TTC549 (cell line): Measurements from ENCODE around the gene MEF2C.

Experiments
- FAIRE-seq: peaks from 2 replicates; lab custom pipeline; 2012; peaks lifted over from hg19 to GRCh38; lab: Jason Lieb, UNC

The MEF2C gene

DNA sequence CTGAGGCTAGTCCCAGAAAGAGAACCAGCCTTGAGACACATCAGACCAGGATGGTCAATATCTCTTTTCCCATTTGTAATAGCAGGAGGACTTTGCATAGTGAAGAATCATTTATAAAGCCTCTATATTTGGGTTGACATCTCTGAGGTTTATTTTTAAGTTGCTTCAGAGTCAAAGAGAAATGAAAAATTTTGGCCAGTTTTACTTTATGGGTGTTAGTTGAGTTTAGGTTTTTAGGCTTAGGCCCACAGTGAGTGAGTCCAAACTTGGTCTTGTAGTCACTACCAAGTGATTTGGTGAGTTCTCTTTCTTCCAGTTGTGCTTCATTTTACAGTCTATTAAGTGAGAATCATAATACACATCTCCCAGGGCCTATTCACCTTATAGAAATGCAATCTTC, 5.3 kb upstream of the MEF2C start:
- FAIRE-seq: no peak

DNA sequence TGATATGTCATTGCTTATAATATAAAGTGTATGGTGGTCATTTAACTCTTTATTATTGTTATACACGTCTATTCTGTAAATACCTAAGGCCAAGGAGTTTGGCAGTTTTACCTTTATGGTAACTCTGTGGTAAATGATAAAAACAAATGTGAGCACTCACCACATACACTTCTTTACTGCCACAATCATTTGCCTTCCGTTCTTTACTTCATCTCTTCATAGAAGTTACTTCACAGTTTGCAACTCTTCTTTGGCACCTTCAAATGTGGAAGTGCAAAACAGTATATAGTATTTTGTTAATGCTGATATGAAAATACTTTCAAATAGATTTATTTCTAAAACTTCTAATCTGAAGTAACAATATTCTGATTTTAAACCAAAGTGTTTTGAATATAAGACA, 4.4 kb upstream of the MEF2C start:
- FAIRE-seq: no peak

DNA sequence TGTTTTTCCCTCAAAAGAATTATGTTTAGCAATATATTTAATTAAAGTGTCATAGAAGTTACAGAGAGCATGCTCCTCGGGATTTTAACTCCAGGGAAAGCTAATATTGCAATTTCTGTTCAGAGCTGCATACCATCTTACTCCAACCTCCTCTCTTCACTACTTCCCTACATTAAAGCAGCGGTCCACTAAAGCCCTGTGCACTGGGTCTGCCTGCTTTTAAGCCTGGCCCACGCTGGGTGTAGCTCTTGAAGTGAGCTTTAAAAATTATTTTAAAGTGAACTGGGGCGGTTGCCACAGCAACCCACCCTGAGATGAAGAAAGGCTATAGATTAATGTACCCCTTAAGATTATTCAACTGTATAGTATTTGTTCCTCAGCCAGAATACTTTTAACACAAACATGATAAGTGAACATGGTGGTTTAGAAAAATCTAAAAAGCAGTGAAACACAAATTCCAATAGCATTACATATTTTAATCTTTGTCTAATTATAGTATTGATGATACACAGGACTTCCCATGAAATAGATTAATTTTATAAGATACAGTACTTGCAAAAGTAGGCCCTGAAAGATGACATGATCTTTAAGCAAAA, 3.9 kb upstream of the MEF2C start:
- FAIRE-seq: no peak

DNA sequence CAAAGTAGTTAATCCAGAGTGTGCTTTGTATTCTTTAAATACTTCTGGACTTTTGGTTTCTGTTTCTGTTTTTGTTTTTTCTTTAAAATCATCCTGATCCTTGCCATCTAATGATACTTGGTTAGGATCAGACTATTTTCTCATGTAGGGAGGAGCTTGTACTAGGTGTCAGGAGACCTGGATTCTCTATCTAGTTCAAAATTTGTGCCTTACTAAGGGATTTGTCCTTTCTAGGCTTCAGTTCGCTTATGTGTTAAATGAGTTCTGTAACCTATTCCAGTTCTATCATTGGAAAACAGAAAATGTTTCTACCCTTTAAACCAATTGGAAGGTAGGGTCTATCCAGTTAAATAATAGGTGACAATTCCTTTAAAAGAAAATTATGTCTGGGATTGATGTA, 3.3 kb upstream of the MEF2C start:
- FAIRE-seq: no peak

DNA sequence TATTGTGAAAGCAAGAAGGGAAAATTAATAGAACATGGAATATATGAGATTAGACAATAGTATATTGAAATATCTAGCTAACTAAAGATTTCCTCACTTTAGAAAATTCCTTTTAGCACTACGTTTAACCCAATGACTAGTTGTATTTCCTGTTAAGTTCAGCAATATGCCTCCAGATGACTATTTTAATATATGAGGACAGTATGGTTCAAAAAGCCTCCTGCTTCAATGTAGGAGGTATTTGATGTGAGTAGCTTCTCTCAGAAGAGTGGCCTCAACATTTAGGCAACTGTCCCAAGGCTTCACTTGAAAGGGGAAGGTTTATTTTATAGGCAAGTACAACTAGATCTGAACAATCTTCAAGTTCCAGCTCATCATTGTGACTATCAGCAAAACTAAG, 2.0 kb upstream of the MEF2C start:
- no peak for FAIRE-seq

DNA sequence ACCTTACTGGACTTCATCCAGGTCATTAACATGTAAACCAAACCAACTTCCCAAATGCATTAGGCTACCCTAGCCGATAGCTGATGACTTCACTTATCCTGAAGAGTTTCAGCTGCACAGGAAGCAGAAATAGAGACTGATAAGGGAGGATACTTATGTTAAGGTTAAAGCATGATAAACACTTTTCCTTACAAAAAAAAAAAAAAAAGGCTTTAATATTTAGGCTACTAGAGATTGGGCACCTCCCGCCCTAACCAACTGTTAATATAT, 1.6 kb upstream of the MEF2C start:
- no peak for FAIRE-seq

DNA sequence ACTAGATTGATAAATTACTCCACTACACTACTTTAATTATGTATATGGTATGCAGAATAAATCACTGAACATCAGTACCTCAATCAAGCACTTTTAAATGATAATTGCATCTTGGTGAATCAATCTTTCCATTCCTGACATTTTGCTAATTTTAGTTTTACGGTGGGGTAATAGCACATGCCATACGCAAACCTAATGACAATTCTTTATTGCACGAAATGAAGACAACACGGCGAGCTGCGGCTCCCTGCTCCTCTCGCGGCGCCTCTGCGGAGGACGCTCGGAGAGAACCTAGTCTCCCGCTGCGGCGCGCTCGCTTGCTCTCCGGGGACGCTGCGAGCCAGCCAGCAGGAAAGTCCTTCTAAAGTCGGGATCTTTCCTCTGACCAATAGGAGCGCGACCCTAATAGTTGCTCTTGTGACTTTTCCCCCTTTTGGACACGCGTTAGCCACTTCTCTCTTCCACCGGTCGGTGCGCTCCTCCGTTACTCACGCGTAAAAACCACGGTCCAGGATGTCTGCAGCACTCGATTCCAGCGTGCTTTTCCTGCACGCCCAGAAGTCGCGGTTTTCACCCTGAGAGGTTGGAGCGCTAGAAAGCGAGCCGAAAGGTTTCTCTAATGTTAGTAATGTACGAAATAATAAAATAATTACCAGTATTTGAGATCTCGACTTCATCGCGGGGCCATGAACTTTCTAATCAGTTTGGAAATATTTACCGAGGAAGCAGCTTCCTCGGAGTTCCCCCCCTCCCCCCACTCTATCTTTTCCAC, 1.0 kb upstream of the MEF2C start:
- FAIRE-seq: no peak

DNA sequence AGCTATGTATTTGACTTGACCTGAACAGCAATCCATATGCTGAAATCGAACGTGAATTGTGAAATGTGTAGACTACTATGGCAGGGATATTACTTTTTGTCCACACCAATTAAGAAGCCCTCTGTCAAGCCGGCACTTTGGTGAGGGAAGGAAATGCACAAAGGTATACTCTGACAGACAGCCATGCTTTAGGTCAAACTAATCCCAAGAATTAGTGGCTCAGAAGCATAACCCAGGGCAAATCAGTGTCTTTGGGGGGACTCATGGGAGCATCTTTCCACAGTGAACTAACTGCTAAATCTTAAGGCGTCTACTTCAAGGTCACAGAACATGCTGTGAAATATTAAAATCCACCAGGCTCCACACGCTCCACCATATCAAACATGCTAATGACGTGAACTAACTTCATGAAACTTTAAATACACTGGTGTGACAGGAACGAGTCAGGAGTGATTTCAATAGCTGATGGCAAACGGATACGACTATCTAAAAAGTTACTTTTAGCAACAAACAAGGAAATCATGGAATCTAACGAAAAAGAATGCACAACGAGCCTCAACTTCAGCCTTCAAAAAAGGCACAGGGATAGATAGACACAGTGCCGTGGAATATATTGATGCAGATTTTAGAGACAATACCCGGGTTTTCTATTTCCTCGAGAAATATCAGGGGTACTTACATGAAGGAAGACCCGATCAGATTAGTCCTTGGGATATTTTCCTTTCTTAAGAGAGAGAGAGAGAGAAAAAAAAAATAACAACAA, 527 bp downstream of the MEF2C start:
- no peak for FAIRE-seq

DNA sequence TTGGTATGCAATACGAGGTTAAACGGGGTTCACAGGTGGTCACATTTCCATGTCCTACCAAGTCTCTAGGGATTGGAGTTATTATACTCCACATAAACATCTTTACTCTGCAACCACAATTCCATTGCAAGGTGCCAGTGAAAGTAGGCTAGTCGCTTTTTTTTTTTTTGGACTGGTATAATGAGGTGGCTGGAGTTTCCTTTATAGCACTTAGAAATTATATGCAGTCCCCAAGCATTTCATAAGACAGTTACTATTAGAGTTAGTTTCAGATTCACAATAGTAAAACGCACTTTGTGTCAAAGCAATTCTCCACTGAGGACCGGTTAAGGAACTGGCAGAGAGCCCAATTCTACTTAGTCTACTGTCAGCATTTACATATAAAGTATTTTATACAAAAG, 1.4 kb downstream of the MEF2C start:
- no peak for FAIRE-seq

DNA sequence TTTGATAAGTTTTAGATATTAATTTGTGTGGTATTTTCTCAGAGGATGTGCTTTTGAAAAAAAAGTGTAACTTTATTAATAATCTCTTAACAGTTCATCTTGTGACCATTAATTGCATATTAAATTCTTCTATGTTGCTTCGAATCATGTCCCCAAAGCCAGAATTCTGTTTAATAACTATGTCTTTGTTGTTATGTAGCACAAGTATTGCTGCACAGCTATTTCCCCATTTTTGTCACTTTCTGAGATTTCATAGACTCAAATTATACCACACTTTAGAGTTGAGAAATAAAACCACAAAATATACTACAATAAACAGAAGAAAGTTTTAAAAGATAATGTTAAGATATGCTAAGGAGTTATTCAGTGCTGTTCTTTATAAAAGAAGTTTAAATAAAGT, 2.8 kb downstream of the MEF2C start:
- FAIRE-seq: no peak

DNA sequence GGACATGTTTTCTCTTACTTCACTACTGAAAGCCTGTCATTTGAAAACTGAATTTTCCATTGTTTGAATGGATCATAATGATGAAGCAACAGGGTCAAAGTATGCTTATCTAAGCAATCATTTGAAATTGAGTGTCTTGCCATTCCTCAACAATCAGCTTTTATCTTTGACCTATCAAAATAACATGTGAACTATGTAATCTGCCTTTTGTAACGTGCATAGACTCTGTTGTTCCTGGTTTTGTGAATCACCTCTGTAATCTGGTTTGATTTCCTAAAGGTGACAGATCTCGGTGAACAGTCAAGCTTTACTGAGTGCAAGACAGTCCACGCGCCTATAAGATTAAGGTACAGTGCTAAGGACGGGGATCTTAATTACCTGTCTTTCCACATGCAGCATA, 3.3 kb downstream of the MEF2C start:
- FAIRE-seq: no peak

DNA sequence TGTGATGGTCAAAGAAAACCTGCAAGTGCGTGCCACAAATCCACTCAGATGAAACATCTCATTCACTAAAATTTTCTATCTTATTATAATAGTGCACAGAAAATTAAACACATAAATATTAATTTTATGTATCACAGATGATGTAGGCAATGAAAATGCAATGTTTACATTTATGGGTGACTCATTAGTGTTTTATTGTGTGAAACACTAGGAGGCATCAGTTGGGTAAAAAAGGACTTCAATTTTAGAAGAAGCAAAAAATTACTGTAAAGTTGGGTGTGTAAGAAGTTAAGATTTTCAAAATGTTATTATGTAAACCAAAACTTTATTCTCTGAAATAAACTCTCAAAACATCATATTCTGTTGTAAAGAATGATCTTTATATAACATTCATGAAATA, 4.0 kb downstream of the MEF2C start:
- no peak for FAIRE-seq

DNA sequence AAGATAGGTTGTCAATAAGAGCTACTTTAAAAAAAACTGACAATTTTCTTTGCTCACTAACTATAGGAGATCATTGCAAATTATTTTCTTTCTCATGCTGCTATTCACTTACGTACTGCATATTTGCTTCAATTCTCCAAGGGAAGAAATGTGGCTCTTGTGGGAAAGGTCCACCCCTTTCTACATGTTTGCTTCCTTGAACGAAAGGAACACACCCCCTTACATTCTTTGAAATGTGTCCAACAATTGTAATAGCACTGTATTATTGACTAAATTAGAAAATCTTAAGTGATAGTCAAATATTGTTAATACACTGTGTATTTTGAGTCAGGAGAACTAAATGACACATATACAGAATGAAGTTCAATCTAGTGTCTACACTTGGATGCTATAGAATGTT, 5.2 kb downstream of the MEF2C start:
- FAIRE-seq: no peak

DNA sequence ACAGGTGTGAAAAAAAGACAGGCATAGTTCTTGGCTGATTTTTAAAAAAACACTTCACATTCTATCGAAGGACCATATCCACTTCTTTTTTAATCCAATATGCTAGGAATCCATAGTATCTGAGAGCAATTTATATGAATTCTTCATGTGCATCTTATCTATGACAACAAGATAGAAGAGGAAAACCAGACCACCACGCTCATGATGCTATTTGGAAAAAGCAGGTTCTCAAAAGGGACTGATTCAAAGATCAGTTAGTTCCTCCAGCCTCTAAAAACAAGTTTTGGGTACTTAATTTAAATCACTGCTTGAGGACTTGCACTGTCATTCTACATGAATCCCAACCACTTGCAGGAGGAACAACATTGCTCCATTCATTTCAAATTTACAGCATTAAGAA, 6.3 kb downstream of the MEF2C start:
- no peak for FAIRE-seq

DNA sequence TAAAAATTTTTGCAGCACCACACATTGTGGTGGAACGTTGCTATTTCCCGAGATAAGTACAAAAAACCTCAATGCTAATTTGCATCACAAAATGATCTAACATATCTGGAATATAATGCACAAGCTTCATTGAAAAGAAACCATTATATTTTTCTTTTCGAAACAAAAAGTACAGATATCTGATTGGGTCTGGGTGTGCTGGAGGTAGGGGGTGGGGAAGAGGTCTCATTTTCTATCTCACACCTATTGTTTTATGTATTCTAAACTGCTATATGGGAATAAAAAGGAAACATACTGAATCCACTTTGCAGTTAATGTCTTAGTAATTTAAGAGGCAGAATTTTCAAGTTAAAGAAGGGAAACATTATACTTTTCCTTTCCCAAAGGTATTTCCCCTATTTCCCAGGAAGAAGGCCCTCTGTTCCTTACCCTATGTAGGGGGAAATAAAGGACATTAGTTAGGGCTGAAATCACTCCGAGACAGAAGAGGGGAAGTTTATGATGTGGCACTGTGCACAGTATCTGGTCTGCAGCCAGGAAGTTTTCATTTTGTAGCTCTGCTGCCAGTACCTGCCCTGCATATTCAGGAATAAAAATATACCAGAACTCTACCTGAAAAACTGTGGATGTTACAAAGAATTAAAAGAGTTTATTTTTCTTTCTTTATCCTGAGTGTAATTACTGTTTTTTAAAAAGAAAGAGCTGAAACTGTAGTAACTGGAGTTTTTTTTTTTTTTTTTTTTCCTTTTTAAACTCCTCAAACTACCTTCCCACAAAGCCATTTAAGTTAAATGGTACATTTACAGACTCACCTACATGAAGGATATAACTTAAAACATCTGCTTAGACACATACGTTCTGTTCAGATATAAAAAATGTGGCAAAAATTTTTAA, 7.4 kb downstream of the MEF2C start:
- FAIRE-seq: no peak

DNA sequence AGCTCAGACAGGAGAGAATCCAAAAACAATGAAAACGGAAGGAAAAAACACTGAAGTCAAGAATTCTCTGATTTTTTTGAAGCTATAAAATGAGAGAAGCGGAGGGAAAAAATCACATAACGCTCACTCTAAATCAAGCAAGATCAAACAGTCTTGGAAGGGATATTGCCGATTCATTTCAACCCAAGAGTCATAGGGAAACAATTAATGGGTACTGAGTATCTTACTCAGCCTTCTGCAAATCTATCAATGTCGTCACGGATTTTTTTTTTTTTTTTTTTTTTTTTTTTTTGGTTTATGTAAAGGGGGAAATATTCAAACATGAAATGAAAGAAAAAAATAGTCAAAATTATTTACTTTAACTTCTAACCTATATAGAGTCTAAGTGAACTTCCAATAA, 9.5 kb downstream of the MEF2C start:
- FAIRE-seq: no peak

DNA sequence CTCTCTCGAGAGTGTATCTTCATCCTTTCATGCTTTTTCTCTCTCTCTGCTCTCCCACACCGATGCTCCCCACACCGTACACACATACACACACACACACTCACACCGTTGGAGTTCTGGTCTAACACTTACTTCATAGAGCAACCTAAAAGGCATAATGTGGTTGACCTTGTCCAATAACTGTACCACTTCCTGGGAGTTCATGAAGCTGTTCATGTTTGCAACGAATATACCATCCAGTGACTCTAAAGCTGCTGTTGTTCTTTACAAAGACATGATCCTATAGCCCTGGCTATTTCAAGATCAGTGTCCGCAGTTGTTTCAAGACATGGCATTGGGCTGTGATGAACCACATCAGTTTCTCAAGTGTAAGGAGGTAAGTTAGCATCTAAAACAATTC, 10.0 kb downstream of the MEF2C start:
- FAIRE-seq: no peak

DNA sequence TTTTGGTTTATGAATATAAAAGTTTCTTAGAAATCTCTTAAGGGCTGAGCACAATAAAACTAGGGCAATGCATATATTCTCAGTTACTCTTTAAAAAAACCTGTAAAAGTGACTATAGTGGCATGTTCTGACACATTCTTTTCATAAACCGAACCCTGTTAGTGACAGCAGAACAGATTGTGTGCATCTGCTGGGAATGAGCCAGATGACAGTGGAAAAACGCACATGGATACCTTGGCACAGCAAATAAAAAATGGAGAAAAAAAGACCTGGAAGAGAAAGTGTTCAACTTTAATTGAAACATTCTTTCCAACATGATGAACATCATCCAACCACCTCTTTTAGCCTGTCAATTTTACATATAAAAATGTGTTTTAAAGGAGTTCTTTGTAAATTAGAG, 12.7 kb downstream of the MEF2C start:
- FAIRE-seq: no peak

DNA sequence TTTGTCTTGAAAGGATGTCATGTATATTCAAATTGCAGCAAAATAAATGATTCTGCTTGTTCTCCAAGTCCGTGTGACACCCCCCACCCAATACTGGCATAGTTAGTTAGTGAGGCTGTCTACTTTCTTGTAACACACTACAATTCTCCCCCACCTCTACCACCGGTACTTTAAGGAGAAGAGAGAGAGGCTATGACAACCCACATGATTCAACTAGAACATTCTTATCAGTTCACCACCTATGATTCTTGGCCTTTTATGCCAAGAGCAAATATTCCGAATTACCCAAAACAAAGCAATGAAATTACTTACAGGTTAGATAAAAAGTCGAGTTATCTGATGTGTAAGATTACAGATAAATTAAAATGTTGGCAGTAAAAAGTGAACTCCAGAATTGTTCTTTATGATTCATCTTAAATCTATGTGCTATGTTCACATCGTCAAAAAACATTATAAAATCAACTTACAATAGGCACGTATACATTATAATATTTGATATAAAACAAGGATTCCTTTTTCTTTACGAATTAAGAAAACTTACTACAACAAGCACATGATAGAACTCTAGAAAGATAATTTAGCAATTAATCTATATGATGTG, 14.4 kb downstream of the MEF2C start:
- FAIRE-seq: no peak

DNA sequence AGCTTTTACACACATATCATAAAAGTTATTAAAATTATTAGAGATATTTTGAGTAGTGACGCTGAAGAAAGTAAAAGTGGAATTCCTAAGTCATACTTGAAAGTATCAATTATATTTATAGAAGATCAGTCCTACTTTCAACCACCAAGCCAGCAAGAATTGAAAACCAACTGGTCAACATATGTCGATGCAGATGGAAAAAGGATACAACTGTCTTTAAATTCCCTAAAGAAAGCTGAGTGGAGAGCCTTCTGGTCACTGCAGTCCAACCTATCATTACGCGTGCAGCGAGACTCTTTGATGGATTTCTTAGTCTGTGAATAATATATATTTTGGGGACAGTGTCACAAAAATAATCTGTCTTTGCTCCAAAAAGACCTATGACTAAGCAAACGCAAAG, 15.3 kb downstream of the MEF2C start:
- no peak for FAIRE-seq

DNA sequence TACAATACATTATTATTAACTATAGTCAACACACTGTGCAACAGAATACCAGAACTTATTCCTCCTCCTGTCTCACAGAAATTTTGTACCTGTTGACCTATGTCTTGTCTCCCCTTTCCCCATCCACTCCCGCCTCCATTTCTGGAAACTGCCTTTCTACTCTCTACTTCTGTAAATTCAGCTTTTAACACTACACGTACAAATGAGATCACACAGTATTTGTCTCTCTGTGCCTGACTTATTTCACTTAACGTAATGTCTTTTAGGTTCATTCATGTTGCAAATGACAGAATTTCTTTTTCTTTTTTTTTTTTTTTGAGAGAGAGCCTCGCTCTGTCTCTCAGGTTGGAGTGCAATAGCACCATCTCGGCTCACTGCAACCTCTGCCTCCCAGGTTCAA, 19.5 kb downstream of the MEF2C start:
- FAIRE-seq: no peak

DNA sequence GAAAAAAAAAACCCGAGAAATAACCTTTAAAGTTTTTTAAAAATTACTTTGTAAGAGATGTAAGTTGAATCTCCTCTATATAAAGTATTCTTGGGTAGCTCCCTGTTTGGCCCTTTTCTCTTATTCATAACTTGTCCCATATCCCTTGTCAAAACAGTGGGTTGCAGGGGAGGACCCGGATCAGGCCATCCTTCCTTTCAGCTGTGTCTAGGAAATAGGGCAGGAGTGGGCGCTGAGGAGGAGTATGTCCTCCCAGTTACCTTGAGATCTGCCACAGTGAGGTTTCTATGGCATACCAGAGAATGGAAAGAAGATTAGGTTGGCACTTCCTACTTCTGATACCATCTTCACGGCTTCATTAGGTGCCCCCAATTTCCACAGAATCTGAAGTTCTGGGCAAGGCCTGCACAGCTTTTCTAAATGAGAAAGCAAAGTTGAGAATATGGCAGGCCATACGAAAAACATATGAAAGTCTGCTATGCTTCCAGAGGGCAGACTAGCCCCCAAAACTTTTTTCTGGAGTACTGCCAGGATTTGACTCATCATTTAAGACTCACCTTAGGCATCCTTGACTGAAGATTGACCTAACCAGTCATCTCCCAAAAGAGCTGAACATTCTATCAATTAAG, 20.3 kb downstream of the MEF2C start:
- no peak for FAIRE-seq
